Stimulated activated CD4-positive, alpha-beta T cell treated with anti-CD3 and anti-CD28 coated beads, TNF-alpha, amount 100 ng/mL, for 4 hours (primary cell): ENCODE measurements around the gene SLC6A9.
A peak's percentile ranks its signal among the peaks of the same experiment; 100 is the strongest.

Experiments used
- DNase-seq, 3 experiments: peaks; one replicate each; pipeline ENCODE4 v3.0.0-alpha.2; 2020; ENCODE audit warnings: low read depth in 3 of 3

Gene SLC6A9

GRCh38 chr1:43983253-43983899, 47.9 kb downstream of the SLC6A9 start:
- DNase-seq, result no peak

GRCh38 chr1:43982808-43983207, 48.5 kb downstream of the SLC6A9 start:
- DNase-seq, result no peak

GRCh38 chr1:43982241-43982640, 49.0 kb downstream of the SLC6A9 start:
- DNase-seq, result no peak

- DNase-seq, result no peak
Measured at GRCh38 chr1:43981636-43982035, 49.6 kb downstream of the SLC6A9 start.

GRCh38 chr1:43981135-43981491, 50.1 kb downstream of the SLC6A9 start:
- no peak for DNase-seq

GRCh38 chr1:43980255-43981134, 50.8 kb downstream of the SLC6A9 start:
- no peak for DNase-seq

- no peak for DNase-seq
Measured at GRCh38 chr1:43979528-43980254, 51.6 kb downstream of the SLC6A9 start.

GRCh38 chr1:43979261-43979527, 52.1 kb downstream of the SLC6A9 start:
- DNase-seq, result no peak

- DNase-seq, result peak in 1 of 3 experiments; percentile 31
Measured at GRCh38 chr1:43978551-43979260, 52.6 kb downstream of the SLC6A9 start, which contains the start of gene B4GALT2. Gene B4GALT2, plus strand, starts transcription at chr1:43979210. Its CDS starts 1,951 bp downstream, at chr1:43981161.

- DNase-seq, result no peak
Measured at GRCh38 chr1:43978264-43978550, 53.1 kb downstream of the SLC6A9 start.

- DNase-seq, result no peak
Measured at GRCh38 chr1:43977376-43978263, 53.6 kb downstream of the SLC6A9 start.

- no peak for DNase-seq
Measured at GRCh38 chr1:43976890-43977289, 54.4 kb downstream of the SLC6A9 start.

GRCh38 chr1:43976045-43976444, 55.2 kb downstream of the SLC6A9 start:
- DNase-seq, result no peak

- DNase-seq, result peak in 1 of 3 experiments; percentile 14
Measured at GRCh38 chr1:43975249-43975961, 55.9 kb downstream of the SLC6A9 start.

GRCh38 chr1:43974443-43975248, 56.6 kb downstream of the SLC6A9 start, which contains the start of gene ATP6V0B:
Gene ATP6V0B, plus strand, starts transcription at chr1:43974960. Its CDS starts 81 bp downstream, at chr1:43975041.
- DNase-seq, result peak; percentile 88 to 94 (median 91)

GRCh38 chr1:43973981-43974442, 57.2 kb downstream of the SLC6A9 start:
- DNase-seq, result no peak

- no peak for DNase-seq
Measured at GRCh38 chr1:43971336-43971980, 59.8 kb downstream of the SLC6A9 start.

- DNase-seq, result no peak
Measured at GRCh38 chr1:43970911-43971310, 60.4 kb downstream of the SLC6A9 start.

GRCh38 chr1:43970502-43970901, 60.8 kb downstream of the SLC6A9 start:
- DNase-seq, result no peak
